NCI-H2227 (cell line): ENCODE results near the gene INO80D.
A peak's percentile ranks its signal among the peaks of the same experiment; 100 is the strongest.
"Not testable (repeated sequence)": the region's sequence is repeated elsewhere in the genome, so short reads cannot be mapped to it uniquely, and the experiment has no call there.

ENCODE experiments used
- DNase-seq: peaks from one replicate; lab custom pipeline; 2025; ENCODE audit not compliant: unreplicated experiment; lab: John Stamatoyannopoulos, UW

The INO80D gene, protein sequence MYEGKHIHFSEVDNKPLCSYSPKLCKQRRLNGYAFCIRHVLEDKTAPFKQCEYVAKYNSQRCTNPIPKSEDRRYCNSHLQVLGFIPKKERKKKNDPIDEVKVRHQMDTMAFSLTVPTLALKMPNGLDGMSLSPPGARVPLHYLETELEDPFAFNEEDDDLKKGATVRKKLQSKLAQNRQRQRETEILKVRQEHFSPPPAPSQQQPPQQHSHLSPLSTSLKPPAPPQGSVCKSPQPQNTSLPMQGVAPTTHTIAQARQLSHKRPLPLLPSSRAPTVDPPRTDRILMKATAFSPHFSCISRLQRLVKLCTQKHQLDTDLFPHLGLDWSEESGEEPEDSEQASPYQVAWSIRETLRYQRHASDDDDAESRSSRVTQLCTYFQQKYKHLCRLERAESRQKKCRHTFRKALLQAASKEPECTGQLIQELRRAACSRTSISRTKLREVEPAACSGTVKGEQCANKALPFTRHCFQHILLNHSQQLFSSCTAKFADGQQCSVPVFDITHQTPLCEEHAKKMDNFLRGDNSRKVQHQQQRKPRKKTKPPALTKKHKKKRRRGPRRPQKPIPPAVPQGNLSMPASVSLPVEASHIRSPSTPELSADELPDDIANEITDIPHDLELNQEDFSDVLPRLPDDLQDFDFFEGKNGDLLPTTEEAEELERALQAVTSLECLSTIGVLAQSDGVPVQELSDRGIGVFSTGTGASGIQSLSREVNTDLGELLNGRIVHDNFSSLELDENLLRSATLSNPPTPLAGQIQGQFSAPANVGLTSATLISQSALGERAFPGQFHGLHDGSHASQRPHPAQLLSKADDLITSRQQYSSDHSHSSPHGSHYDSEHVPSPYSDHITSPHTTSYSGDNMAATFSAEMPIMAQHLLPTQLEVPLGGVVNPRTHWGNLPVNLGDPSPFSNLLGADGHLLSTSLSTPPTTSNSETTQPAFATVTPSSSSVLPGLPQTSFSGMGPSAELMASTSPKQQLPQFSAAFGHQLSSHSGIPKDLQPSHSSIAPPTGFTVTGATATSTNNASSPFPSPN

DNA sequence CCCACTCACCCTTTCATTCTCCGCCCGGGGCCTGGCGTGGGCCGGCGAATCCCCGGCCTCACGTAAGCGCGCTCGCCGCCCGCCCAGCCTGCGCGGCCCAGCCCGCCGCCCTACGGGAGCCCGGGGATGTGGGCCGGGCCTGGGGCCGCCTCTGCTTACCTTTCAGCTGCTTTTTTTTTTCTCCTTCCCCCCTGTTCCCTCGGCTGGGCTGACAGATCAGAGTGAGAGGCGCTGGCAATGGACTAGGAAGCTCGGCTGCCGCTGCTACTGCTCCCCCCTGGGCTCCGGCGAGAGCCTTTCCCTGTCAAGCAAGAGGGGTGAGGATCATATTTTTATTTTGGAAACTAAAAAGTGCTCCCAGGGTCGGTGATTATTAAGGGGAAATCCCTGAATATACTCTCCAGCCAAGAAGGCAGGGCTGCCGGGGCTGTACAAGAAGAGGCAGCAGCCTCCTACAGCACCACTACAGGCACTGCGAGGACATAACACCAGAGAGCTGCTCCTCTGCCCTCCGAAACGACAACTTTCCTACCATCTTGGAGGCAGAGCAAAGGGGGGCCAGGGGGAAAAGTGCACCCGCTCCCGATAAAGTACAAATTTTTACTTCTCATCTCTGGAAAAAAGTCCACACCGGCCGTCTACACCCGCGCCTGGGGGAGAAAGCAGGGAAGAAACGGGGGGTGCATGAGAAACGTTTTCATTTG is at the start of gene INO80D:
Gene INO80D, minus strand, starts transcription at position 433 of the 704 bp plus-strand sequence. CDS start 23,158 bp downstream, outside the sequence.
- DNase-seq: peak; percentile 91

DNA sequence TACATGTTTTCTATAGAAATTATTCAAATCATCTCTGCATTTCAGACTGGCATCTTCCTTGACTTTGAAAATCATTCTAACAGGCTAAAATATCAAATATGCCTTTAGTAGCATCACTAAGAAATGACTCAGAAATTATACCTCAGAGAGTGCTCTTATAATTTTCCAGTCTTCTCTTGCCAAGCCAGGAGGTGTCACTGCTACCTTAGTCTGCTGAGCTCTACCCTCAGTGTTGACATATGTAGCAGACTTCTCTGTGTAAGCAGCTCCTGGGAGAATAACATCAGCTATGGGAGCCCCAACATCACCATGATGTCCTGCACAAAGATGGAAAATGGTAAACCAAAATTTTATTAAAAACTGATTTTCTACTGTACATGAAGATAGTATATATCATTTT is 41.7 kb upstream of the INO80D start:
- no peak for DNase-seq

GRCh38 chr2:206125901-206126300 is 39.9 kb upstream of the INO80D start:
- DNase-seq: no peak

- DNase-seq: not testable (repeated sequence)
Observed at GRCh38 chr2:206122569-206122968, 36.6 kb upstream of the INO80D start.

- no peak for DNase-seq
Observed at GRCh38 chr2:206116278-206116677, 30.3 kb upstream of the INO80D start.

- no peak for DNase-seq
Observed at GRCh38 chr2:206115026-206115578, 29.1 kb upstream of the INO80D start.

DNA sequence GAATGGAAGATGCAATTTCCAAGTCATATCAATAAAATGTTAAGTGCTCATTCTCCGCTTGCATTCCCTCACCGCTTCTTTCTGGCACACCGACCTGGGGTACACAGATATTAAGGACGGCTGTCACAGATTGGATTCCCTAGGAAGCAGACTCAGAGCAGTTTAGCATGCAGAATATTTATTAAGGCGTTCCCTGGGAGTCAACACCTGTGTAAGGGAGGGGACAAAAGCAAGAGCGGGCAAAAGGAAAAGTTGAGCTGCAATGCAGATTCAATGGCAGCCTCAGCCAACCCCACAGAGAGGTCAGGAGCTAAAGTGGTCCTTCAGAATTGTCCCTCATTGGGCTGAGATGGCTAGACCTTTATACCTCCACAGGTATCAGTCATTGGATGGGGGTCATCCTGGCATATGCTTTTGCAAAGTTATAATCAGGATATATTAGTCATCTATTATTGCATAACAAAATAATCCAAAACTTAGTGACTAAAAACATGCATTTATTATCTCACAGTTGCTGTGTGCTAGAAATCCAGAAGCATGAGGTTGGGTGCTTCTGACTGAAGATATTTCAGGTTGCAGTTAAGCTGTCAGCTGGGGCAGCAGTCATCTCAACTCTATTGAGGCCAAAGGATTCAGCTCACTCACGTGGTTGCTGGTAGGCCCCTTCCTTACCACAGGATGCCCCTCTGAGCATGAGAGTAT is 27.0 kb upstream of the INO80D start:
- no peak for DNase-seq

DNA sequence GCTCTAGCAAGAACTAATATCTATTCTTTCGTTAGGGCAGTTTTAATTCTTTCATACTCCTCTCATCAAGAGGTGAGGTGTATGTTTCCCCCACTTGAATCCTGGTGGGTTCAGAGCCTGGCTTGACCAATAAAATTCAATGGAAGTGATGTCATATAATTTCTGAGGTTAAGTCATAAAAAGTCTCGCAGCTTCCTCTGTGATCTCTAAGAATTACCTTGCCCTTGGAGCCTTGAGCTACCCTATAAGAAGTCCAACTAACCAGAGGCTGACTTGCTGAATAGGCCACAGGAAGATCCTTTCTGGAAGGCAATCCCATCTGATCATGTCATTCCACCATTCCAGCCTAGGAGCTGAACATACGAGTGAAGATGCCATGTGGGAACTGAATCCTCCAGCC is 26.1 kb upstream of the INO80D start:
- no peak for DNase-seq

GRCh38 chr2:206108713-206109112 is 22.7 kb upstream of the INO80D start:
- no peak for DNase-seq

GRCh38 chr2:206105541-206105940 is 19.6 kb upstream of the INO80D start:
- no peak for DNase-seq

DNA sequence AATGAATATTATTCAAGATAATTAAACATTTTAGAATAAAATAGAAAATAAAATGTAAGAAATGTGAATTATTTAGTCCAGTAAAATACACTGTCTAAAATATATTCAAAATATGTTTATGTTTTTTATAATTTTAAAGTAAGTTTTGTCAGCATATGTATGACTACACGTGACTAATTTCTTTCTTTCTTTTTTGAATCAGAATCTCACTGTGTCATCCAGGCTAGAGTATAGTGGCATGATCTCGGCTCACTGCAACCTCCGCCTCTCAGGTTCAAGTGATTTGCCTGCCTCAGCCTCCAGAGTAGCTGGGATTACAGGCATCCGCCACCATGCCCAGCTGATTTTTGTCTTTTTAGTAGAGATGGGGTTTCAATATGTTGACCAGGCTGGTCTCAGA is 19.1 kb upstream of the INO80D start:
- DNase-seq: no peak

DNA sequence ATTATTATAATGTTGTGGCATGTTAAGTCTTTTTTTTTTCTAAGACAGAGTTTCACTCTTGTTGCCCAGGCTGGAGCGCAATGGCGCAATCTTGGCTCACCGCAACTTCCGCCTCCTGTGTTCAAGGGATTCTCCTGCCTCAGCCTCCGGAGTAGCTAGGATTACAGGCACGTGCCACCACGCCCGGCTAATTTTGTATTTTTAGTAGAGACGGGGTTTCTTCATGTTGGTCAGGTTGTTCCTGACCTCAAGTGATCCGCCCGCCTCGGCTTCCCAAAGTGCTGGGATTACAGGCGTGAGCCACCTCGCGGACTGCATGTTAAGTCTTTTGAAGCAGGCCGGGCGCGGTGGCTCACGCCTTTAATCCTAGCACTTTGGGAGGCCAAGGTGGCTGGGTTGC is 12.9 kb upstream of the INO80D start:
- DNase-seq: not testable (repeated sequence)

- no peak for DNase-seq
Observed at GRCh38 chr2:206098471-206098870, 12.5 kb upstream of the INO80D start.

GRCh38 chr2:206096876-206097275 is 10.9 kb upstream of the INO80D start:
- no peak for DNase-seq

DNA sequence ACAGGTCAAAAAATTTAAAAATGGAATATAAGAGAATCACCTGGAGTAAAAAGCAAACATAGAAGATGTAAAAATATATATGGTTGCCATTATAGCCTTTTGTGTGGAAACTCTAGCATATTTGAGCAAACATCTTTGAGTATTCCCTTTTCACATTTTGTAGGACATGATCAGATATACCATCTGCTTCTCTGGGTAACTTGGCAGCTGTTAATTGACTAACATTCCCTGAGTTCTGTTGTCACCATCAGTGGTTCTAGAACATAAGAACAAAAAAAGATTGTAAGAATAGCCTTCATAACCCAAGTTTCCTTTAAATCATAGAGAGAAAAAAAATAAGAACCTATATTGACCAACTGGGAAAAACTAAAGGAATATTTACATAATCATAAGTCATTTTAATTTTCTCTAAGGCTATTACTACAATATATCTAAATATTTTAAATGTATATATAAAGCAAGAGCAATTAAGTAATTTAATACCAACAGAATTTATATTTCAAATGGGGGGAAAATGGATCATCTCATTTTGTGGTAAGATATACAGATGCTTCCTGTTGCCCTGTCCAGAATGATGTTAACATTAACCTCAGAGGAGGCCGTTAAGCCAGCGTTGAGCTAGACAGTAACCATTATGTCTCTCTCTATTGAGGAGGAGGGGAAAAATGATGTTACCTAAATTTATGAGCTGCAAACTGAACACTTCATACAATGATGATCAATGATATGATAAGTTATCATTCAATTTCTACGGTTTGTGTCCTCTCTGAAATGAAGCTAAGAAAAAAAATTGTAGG is 9.8 kb upstream of the INO80D start:
- no peak for DNase-seq

DNA sequence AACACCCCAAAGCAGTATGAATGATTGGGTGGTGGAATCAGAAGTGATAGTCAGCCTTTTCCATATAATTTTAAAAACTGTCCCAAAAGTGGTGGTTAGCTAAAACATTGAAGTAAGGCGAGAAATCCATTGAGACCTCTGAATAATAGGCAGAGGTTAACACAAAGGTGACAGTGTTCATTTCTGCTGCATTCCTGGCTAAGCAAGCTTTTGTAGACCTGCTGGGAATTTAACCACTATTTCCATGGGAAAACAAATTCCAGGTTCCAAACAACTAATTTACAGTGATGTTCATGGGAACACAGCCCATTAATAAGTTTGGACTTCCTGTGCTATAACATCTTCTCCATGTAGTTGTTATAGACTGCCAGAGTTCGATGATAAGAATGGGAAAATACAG is 6.3 kb upstream of the INO80D start:
- DNase-seq: no peak

DNA sequence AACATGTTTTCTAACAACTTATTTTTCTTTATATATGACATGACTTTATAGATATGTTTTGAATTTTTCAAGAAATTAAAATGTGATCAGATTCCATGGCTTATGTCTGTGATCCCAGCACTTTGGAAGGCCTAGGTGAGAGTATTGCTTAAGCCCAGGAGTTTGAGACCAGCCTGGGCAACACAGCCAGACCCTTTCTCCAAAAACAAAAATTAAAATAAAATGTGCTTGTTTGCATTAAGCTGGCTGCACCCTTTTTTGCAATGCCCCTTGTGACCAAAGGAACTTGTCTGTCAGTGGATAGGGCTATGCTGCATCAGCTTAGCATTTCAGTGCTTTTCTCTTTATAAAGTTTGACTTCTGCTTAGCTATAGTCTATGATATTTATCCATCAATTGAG is 2.3 kb upstream of the INO80D start:
- no peak for DNase-seq

DNA sequence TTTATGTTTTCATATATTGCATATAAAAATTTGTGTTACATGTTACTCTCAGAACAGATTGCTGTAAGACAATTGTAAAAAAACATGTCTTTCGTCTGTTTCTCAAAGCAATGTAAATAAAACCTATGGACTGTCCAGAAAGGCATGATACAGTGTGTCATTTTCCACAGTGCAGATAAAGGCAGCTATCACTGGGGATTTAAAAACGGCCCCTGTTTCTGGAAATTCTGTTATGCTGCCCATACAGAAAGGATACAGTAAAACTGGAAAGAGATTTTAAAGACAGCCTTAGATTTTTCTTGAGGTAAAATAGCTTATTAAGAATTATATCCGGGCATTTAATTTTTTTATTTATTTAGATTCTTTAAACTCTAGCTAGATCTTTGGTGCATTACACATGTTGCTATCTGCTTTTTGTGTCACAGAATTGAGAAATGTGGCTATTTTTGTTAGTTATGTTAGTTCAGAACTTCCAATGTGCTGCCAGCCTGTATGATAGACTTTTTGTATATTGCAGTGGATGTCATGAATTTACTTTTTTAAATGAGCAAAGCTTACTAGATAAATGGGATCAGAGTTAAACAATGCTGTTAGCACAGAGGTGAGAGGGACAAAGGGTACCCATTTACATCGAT is 859 bp upstream of the INO80D start:
- DNase-seq: peak; percentile 38
